ENCODE data around the gene ZFPM1. TPM values are rescaled to one million over a fixed set of nuclear protein-coding genes. Genes with fewer than 3 reads are reported as not detected.

ZFPM1 gene
- total RNA-seq, 1 donor from 2014 or later: 5.7 TPM

DNA sequence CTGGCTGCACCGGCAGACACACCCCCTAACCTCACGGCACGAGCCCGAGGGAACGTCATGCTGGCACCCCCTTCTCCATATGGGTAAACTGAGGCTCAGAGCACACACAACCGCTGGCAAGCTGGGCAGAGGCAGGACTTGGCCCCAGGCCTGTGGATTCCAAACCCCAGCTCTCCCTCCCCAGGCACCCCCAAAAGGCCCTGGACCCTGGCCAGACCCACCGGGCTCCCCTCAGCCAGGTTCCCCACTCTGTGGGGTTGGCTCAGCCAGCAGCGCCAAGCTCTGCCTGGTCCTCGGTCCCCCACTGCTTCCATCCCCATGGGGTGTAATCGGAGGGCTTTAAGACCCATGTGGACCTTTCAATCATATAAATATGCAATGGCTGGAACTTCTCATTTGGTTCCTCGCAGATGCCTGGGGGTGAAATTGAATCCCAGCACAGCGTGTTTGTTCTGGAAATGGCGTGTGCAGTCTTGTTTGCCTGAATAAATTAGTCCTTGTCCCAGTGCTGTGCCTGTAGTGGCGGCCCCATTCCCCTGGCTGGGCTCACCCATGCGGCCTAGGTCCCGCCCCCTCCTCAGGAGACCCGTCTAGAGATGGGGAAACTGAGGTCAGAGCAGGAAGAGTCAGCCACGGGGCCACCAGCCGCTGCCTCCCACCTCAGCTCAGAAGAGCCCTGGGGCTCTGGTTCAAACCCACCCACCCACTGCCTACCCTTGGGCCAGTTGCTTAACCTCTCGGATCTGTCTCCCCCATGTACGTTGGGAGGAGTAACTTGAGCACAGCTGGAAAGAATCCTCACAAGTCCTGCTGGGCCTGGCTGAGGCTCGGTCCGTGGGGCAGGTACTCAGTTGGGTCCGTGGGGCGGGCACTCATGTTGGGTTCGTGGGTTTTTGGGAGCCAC lies 57.3 kb downstream of the ZFPM1 start:
- Mint-ChIP-seq H3K27me3 (ENCODE audit: unreplicated experiment) (no peaks in the 10 kb centered on the region), H3K4me3 (ENCODE audit: unreplicated experiment) (no peak overlapping the region)

DNA sequence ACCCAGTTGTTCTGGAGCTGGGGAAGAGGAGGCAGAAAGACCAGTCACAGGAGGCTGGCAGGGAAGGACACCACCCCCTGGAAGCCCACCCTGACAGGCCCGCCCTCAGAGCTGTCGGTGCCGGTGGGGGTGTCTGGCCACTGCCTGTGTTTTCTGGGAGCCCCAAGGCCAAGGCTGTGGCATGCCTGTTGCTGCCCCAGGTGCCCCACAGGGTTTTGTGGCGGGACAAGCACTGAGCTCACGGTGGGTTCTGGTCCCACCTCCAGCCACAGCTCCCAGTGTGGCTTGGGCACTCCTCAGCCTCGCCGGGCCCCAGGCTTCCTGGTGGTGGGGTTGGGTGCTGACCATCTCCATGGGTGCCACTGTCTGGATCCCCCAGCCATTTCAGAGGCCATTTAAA lies 58.0 kb downstream of the ZFPM1 start:
- Mint-ChIP-seq H3K4me1 (ENCODE audit: unreplicated experiment) (peaks cover 21% of the 10 kb centered on the region), H3K4me3 (ENCODE audit: unreplicated experiment) (no peak overlapping the region), H3K27ac (ENCODE audit: unreplicated experiment) (no peak overlapping the region), H3K9me3 (ENCODE audit: unreplicated experiment) (no peaks in the 10 kb centered on the region), H3K27me3 (ENCODE audit: unreplicated experiment) (no peaks in the 10 kb centered on the region), H3K36me3 (ENCODE audit: unreplicated experiment) (no peaks in the 10 kb centered on the region)
- TF ChIP-seq, protein P1, sequence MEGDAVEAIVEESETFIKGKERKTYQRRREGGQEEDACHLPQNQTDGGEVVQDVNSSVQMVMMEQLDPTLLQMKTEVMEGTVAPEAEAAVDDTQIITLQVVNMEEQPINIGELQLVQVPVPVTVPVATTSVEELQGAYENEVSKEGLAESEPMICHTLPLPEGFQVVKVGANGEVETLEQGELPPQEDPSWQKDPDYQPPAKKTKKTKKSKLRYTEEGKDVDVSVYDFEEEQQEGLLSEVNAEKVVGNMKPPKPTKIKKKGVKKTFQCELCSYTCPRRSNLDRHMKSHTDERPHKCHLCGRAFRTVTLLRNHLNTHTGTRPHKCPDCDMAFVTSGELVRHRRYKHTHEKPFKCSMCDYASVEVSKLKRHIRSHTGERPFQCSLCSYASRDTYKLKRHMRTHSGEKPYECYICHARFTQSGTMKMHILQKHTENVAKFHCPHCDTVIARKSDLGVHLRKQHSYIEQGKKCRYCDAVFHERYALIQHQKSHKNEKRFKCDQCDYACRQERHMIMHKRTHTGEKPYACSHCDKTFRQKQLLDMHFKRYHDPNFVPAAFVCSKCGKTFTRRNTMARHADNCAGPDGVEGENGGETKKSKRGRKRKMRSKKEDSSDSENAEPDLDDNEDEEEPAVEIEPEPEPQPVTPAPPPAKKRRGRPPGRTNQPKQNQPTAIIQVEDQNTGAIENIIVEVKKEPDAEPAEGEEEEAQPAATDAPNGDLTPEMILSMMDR (IDR thresholded peaks at IDR 0.05): no peak
- DNase-seq (ENCODE audit: extremely low spot score, unreplicated experiment): no peak

More for the DNA sequence above, 57.3 kb downstream of the ZFPM1 start:
- Mint-ChIP-seq H3K27ac (ENCODE audit: unreplicated experiment) (peak overlapping the region; percentile 38), H3K36me3 (ENCODE audit: unreplicated experiment) (no peaks in the 10 kb centered on the region), H3K4me1 (ENCODE audit: unreplicated experiment) (peaks cover 21% of the 10 kb centered on the region), H3K9me3 (ENCODE audit: unreplicated experiment) (no peaks in the 10 kb centered on the region)
- TF ChIP-seq, protein P1 (IDR thresholded peaks at IDR 0.05): no peak
- no peak for DNase-seq (ENCODE audit: extremely low spot score, unreplicated experiment)

DNA sequence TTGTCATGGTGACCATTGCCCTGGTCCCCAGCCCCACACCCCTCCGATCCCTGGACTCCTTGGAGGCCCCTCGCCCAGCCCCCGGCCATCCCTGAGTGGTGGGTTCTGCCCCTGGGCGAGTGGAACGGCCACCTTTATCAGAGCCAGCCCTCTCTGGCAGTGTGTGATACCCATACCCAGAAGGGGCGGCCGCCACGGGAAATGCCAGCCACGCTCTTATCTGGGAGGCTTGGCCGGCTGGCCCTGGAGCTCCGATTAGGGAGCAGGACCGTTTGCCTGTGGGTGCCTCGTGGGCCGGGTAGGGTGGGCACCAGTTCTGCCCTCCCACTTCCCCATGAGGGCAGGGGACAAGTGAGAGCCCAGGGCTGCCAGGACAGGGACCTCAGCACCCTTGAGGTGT lies 58.8 kb downstream of the ZFPM1 start:
- Mint-ChIP-seq H3K36me3 (ENCODE audit: unreplicated experiment) (no peaks in the 10 kb centered on the region), H3K27me3 (ENCODE audit: unreplicated experiment) (no peaks in the 10 kb centered on the region), H3K9me3 (ENCODE audit: unreplicated experiment) (no peaks in the 10 kb centered on the region), H3K4me1 (ENCODE audit: unreplicated experiment) (peaks cover 21% of the 10 kb centered on the region), H3K27ac (ENCODE audit: unreplicated experiment) (no peak overlapping the region), H3K4me3 (ENCODE audit: unreplicated experiment) (no peak overlapping the region)
- TF ChIP-seq, protein P1 (IDR thresholded peaks at IDR 0.05): no peak
- DNase-seq (ENCODE audit: extremely low spot score, unreplicated experiment): no peak

DNA sequence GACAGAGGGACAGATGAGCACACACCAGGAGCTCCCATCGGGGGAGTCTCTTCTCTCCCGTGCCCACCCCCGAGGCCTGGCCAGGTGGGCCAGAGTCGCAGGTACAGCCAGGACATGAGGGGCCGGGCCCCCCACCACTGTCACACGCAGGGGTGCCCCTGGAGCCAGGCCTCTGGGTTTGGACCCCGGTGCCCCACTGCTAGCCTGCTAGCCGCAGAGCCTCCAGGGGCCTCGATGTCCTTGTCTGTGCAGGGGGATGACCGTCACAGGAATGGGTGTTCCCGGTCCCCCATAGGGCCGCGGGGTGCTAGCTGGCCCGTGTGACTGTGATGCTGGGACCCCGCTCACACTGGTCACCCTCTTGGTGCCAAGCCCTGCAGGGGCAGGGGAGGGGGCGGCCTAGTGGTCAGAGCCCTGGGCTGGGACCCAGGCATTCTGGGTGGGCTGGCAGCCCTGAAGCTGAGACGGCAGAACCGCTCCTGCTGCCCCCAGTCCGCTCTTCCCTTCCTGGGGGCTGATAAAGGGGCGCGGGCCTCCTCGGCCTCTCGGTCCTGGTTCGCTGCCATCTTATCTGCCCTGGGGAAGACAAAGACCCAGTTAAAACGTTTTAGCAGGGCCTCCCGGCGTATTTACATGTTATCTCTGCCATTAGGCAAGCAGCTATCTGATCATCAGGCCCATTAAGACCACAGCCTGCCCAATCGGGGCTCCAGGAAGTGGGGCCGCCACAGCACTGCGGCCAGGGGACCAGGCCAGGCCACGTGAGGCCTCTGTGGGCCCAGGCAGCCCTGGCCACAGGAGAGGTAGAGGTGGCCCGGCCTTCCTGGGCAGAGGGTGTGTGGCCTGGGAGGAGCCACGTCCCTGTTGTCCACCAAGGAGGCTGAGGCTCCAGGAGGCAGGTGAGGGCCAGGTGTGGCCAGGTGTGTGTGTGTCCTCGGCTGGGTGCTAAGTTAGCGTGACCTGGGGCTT lies 59.9 kb downstream of the ZFPM1 start:
- Mint-ChIP-seq H3K27ac (ENCODE audit: unreplicated experiment) (no peak overlapping the region), H3K36me3 (ENCODE audit: unreplicated experiment) (no peaks in the 10 kb centered on the region), H3K9me3 (ENCODE audit: unreplicated experiment) (no peaks in the 10 kb centered on the region), H3K4me3 (ENCODE audit: unreplicated experiment) (no peak overlapping the region), H3K27me3 (ENCODE audit: unreplicated experiment) (no peaks in the 10 kb centered on the region), H3K4me1 (ENCODE audit: unreplicated experiment) (peaks cover 21% of the 10 kb centered on the region)
- TF ChIP-seq, protein P1 (IDR thresholded peaks at IDR 0.05): no peak
- DNase-seq (ENCODE audit: extremely low spot score, unreplicated experiment): no peak

Data from osteocyte (in vitro differentiated cells).